Keratinocyte (primary cell): ENCODE results near the gene DNAAF5.
"Not testable (repeated sequence)": the region's sequence is repeated elsewhere in the genome, so short reads cannot be mapped to it uniquely, and the experiment has no call there.

ENCODE experiments used
- EZH2 ChIP-seq: IDR thresholded peaks from one replicate; pipeline ENCODE4 v1.6.1; 2012; ENCODE audit warnings: inconsistent platforms, mild to moderate bottlenecking, low read length, moderate library complexity
- TF ChIP-seq, protein P1 (sequence below), 3 experiments: IDR thresholded peaks in 1 of 3; conservative IDR thresholded peaks in 1 of 3; optimal IDR thresholded peaks in 1 of 3; 2 replicates in 2 of 3; 3 replicates in 1 of 3; pipeline versions ENCODE3 to v1.5.1; 2011; ENCODE audit warnings: low read length in 3 of 3, mild to moderate bottlenecking in 3 of 3, moderate library complexity in 2 of 3, control low read depth in 1 of 3, inconsistent platforms in 1 of 3; ENCODE audit not compliant: insufficient read depth in 2 of 3; ENCODE audit errors: extremely low read depth in 1 of 3

GRCh38 chr7:743341-744127 is 17.0 kb downstream of the DNAAF5 start:
- TF ChIP-seq, protein P1, sequence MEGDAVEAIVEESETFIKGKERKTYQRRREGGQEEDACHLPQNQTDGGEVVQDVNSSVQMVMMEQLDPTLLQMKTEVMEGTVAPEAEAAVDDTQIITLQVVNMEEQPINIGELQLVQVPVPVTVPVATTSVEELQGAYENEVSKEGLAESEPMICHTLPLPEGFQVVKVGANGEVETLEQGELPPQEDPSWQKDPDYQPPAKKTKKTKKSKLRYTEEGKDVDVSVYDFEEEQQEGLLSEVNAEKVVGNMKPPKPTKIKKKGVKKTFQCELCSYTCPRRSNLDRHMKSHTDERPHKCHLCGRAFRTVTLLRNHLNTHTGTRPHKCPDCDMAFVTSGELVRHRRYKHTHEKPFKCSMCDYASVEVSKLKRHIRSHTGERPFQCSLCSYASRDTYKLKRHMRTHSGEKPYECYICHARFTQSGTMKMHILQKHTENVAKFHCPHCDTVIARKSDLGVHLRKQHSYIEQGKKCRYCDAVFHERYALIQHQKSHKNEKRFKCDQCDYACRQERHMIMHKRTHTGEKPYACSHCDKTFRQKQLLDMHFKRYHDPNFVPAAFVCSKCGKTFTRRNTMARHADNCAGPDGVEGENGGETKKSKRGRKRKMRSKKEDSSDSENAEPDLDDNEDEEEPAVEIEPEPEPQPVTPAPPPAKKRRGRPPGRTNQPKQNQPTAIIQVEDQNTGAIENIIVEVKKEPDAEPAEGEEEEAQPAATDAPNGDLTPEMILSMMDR (optimal IDR thresholded peaks at IDR 0.05 in 1 of 3, IDR thresholded peaks at IDR 0.05 in 1 of 3, conservative IDR thresholded peaks at IDR 0.05 in 1 of 3; ENCODE audit: extremely low read depth in 1 of 3, insufficient read depth in 2 of 3, low read length in 3 of 3): not testable (repeated sequence)
- TF ChIP-seq EZH2: not testable (repeated sequence)
